GM21367 (cell line): Measurements from ENCODE around the gene NAT9.

ENCODE experiments used
- ATAC-seq: cut with Tn5 transposase; IDR thresholded peaks from one replicate; pipeline ENCODE4 v1.9.1; 2021; ENCODE audit not compliant: unreplicated experiment

The NAT9 gene, protein sequence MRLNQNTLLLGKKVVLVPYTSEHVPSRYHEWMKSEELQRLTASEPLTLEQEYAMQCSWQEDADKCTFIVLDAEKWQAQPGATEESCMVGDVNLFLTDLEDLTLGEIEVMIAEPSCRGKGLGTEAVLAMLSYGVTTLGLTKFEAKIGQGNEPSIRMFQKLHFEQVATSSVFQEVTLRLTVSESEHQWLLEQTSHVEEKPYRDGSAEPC

DNA sequence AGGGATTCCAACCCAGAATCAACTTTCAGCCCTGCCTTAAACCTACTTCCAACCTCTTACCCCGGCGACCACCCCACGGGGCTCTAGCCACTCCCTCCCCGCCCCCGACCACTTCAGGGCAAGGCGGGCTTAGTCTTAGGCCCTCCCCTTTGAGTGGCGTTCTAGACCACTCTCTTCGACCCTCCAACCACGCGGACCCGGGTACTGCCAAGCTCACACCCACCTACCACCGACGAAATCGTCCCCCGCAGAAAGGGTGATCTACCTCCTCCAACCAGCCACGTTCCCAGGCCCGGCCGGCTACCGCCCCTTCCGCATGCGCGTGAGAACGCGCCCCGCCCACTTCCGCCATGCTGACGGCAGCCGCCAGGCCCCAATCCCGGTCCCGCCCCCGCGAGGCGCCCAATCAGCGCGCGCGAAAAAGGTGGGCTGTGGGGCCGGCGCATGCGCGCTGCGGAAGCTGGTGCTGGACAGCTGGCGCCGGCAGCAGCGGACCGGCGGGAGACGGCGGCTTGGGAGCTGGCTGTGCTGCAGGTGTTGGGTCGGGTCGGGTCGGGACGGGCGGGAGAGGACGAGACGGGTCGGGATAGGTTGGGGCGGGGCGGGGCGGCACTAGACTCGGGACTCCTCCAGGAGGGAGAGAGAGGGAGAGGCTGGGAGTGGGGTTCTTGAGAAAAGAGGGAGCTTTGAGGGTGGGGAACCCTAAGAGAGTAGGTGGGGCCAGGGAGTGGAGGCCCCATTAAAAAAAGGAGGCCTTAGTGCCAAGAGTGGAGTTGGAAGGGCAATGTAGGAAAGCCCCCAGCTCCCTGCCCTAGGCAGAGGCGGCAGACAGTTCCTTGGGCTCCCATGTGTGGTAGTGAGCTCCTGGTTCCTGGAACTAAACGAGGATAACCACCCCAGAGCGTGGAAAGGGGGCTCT is at the start of gene NAT9:
Gene NAT9 (minus strand): TSS at position 302 of the 919 bp plus-strand sequence. CDS start 647 bp downstream, outside the sequence.
- peak; percentile 67 for ATAC-seq

DNA sequence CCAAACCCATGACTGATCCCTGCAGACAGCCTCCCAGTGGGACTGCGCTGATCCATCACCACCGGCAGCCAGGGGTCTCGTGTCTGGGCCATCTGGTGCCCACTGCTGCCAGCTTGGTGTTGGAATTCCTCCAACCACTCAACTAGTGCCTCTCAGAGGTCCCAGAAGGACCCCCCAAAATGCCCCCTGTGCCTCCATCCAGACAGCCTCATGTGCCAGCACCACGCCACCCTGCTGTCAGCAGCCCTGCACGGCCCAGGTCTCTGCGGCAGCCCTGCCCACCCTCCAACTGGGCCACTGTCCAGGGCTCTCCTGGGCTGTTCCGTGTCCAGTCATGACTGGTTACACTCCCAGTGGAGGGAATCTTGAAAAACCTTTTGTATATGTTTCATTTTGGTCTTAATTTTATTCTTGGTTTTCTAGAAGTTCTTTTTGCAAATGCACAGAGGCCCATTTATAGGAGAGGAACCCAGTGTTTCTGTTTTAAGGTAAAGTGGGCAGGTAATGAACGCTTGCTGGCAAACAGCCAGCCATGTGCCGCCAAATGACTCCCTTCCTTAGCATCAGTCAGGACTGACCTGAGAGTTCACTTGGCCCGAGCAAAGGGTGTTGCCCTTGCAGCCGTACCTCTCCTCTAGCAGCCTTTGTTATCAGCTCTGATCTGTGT is 48.9 kb upstream of the NAT9 start:
- ATAC-seq = no peak

DNA sequence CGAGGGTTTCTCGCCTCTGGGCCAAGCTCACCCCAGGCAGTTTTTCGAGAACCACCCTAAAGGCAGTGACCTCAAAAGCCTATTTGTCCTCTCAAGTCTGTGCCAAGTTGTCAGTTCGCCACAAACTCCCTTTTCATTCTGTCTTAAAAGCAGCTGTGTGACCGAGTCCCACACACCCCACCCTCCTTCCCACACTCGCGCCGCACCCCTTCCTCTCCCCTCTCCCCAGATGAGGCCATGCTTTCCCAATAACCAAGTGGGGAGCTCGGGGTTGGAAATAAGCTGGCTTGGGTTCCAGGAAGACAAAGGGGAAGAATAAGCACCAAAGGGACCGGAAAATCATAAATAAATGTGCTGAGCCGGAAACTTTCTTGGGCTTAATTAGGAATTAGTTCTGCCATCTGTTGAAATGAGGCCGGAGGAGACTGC is 46.8 kb upstream of the NAT9 start:
- no peak for ATAC-seq

DNA sequence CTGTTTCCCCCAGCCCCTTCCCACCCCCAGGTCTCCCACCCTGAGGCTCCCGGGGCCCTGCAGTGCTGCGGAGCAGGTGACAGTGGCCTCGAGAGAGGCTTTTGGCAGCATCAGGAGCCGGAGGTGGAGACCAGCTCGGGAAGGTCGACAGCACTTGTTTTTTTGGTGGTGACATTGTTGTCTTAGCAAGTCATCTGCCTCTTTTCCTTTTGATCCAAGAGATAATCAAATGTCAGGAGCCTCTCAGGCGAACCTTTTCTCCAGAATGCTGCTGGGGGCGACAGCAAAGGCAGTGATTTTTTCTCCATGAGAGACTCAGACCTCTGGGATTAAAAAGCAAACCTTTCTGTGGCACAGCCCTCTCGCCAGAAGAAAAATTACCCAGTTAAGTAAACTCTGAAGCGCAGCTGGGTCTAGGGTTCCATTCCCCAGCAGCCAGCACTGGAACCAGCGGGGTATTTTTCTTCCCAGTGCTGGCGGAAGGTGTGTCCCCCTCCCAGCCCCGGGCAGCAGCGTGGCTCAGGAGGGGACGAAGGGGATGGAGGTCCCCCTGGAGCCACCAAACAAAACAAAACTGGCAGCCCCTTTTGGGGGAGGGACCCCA is 46.3 kb upstream of the NAT9 start:
- no peak for ATAC-seq

DNA sequence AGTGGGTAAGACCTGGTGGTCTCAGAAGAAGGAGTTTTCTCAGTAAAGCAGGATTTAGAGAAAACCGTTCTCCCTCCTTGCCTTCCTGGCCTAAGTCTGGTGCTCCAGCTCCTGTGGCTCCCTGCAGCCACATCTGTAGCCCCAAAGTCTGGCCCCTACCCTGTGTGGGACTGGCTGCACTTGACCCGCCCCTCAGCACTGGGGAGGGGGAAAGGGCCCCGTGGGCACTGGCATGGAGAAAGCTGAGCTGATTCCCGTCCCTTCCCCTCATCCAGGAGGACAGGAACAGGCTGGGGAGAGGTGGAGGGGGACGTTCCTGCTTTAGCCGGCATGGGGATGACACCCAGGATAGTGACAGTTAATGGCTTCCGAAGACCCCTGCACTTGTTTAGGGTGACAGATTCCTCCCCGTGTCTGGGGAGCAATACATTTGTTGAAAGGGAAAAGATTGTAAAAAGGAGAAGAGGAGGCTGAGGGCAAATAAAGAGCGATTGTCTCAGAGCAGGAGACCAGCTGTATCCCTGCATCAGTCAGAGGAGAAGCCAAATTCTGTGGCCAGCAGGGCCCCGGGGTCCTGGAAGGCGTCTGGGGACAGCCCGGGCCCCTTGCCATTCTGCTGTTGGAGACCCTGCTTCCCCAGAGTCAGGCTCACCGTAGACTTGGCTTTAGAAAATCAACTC is 45.6 kb upstream of the NAT9 start:
- no peak for ATAC-seq

DNA sequence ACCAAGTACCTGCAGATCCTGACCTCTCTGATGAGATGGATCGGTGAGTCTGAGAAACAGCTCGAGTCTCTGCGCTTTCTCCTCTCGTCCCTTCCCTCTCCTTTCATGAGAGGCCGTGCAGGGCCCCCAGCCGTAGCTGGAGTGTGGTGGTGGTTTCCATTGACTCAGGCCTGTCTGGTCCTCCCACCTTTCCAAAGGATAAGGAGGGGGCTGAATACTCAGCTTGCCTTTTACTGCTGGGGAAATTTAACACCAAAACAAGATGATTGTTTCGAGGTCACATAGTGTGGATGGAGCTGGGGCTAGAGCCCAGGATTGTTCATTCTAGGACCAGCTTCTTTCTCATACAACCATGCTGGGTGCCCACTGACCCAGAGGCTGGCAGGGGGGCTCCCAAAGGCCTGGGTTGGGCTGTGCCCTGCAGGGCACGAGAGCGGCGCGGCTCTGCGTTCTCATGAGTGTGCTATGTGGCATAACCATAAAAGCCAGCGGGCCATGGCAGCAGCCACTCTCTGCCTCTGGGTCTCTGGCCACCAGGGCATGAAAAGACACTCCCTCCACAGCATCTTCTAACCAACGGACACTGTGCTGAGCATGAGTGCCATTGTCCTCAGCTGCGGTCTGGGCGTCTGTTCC is 43.8 kb upstream of the NAT9 start:
- no peak for ATAC-seq

DNA sequence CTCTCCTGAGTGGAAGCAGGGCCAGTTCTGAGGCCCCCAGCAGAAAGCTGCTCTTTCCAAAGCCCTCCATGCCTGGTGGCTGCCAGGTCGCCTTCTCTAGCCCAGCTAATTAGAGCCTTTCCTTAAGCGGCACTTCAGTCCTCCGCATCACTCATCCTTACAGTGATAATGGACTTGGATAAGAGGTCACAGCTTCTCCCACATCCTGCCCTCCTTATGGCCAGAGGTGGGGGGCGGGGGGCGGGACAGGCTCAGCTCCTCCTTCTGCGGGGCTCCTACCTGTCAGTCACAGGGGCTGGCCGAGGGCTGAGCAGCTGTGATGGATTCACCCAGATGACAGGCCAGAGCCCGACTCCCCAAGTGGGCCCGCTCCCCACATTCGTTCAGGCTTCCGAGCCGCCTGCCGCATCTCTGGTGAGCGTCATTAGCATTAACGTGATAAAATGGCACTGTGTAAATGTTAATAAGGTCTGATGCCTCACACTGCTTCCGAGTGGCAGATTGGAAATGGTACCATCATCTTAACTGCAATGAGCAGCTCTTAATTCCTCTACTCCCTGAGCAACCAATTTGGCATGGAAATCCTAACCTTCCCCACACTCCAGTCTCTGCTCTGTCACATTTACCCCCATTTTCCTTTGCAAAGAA is 42.3 kb upstream of the NAT9 start:
- no peak for ATAC-seq

DNA sequence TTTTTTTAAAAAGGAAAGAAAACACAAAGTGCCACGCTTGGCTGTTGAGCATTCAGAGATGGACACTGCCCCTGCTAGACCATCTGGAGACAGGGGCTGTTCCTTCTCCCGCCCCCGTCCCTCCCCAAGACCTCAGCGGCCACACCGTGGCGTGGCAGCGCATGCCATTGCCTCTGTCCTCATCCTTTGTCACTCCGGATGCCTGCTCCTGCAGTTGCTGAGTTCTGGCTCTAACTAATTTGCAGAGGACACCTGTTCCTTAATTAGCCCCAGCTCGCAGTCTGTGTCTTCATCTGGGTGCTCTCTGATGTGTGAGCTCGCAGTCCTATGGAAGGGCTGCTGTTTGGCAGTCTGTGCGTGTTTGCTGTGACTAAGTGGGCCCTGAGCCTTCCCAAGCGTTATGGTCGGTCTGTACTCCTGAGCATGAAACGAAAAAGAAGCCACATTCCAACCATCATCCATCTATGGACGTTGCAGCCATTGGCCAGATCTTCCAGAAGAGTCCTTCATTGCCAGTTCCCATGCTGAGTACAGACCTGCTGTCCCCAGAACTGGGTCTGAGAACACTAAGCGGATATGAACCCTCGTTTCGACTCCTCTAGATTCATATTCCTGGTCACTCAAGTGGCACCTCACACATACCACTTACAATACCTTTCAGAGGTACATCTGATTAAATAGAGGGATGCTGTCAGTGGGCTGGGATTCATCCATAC is 40.9 kb upstream of the NAT9 start:
- ATAC-seq = no peak

DNA sequence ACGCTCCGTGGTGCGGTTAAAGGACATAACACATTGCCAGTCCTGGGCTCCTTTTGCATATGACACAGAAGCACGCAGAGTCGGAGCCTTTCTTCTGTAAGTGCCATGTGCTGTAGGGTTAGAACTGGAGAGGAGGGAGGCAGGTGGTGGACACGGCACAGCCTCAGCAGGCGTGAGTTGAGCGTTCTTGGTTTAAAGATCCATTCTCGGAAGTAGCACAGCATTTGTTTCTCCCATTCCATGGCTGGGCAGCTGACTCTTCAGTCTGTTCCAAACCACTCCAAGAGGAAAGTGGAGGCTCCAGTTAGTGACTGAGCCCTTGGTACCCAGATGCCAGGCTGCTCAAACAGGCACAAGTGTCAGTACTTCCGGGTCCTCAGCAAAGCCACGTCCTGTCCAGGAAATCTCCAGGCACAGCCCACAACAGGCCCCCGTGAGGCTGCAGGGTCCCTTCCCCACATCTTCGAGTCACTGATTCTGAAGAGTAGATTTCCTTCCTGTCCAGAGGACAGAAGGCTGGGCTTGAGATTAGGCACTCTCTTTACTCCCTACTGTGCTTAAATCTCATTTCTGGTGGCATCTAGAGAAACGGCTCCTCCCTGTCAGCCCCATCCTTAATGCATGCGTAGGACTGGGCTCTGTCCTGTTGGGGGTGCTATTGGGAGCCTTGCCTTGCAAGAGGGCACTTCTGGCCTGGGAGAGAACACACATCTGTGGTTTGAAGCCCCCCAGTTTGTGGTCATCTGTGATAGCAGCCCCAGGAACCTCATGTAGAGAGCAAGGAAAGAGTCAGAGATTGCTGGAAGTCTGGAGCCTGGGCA is 39.6 kb upstream of the NAT9 start:
- no peak for ATAC-seq

DNA sequence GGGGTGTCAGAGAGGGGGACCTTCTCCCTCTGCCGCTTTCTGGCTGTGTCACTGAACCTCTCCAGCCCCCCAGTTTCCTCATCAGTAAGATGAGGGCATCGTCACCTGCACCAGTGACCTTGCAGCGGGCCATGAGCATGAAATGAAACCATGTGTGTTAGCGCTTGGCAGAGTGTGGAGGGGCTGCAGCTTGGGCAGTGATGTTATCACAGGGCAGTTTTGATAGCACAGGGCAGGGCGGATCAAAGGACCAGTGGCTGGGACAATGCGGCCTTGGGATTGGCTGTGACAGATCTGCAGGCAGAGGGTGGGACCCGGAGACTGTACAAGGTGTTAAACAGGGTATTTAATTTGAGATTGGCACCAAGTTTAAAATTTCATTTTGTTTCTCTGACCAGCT is 38.9 kb upstream of the NAT9 start:
- no peak for ATAC-seq

DNA sequence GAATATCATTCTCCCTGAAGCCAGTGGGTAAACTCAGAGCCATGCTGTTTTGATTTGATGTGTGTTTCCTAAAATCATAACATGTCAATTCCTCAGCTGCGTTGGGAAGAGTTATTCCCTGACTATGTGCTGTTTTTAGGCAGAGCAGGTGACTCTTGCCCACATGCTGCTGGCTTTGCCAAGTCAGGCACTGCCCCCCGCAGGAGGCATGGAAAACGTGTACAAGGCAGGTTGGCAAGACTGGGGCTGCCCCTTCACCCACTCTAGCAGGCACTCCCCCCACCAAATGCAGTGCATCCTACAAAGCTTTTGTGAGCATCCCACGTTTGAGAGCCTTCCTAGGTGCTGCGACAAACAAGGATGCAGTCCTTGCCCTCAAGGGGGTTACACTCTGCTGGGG is 38.3 kb upstream of the NAT9 start:
- ATAC-seq = no peak

DNA sequence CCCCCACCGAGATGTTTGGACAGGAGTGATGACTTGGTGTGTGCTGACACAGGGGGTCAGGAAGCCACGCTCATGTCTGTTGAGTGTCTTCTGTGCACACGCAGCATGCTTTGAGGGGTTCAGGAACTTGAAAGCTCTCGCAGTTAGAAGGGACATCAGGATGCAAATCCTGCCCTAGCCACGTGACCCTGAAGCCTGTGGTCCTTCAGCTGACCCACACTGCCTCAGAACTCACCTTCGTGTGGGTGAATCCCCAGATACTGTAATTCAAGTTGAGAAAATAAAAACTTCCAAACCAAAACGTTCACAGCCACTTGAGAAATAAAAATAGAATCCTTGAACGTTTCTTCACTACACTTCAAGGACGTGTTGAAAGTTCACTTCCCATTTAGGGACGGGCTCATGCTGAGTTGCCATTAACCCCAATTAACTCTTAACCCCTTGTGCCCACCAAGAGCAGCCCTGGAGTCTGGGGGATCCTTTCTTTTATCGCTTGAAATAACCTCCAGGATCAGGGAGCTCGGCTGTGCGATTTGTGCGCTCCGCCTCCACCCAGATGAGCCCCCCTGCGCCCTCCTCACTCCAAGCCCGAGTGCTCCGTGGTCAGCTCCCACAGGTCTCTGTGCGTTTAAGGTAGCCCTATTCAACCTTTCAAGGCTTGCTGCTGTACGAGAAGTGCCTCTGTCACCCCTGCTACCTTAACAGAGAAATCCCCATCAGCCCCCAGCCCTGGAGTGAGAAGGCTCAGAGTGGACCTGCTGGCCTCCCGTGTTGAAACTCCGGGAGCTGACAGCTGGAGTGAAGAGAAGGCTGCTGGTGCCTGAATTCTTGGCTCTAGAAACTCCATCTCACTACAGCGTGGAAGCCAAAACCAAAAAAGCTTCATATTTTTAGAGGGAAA is 36.2 kb upstream of the NAT9 start:
- ATAC-seq = no peak

DNA sequence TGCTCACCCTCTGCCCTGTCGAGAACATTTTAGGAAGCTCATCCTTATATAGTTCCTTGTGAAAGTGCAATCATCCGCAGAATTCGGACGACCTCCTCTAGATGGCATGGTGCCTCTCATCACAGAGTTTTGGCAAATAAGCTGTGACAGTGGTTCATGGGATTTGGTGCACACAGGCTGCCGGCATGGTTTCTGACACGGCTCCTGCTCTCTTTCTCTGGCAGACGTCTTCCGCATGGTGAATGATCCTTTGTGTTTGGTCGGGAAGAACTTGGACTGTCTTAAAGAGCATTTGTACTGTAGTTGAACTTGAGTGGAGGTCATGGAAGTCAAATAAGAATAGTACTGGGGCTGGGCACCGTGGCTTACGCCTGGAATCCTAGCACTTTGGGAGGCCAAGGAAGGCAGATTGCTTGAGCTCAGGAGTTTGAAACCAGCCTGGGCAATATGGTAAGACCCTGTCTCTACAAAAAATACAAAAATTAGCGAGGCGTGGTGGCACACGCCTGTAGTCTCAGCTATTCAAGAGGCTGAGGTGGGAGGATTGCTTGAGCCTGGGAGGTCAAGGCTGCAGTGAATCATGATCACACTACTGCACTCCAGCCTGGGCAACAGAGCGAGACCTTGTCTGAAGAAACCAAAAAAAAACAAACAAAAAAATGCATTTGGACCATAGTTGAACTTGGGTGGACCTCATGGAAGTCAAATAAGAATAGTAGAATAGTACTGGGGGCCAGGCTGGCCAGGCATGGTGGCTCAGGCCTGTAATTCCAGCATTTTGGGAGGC is 34.7 kb upstream of the NAT9 start:
- no peak for ATAC-seq

DNA sequence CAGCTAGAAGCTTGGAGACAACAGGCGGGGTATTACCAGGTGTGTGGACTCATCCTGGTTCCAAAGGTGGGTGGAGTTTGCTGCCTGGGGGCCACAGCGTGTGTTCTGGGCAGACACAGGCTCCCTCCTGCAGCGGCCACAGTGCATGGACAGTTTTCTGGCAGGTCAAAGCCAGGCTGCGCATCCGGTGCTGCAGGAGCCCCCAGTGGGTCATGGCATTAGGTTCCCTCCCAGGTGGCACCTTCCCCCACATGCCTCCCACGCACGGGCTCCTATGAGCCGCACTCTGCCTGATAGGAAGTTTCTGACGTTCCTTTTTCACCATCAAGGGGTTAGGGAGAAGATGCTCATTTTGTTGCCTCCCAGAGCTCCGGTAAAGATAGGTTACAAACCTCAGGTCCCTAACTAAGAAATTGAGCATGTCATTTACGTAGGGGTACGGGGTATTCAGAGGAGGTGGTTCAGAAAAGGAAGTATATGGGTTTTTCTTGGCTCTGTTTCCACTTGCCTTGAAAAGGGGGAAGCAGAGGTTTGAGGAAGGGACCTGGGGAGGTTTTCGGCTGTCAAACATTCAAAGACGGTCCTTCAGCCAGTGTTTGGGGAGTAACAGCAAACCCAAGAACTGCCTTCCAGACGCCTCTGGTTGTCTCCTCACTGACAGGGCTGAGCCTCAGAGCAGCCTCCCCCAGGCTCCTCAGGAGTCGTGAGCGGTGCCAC is 32.7 kb upstream of the NAT9 start:
- ATAC-seq = no peak

DNA sequence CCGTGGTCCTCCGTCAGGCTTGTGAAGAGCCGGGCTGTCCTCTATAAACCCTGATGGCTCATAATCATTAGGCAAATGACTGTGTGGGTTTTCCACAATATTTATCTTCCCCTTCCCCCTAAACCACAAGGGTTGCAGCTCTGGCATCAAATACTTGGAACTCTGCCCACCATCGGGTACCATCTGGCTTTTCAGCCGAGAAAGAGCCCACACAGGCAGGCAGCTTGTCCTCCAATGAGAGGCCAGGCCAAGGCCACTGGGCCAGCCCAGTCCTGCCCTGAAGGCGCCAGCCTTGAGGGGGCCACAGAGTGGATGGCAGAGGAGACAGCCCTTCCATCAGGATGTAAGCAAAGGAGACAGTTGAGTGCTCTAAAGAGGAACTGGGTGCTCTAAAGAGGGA is 31.8 kb upstream of the NAT9 start:
- ATAC-seq = no peak

DNA sequence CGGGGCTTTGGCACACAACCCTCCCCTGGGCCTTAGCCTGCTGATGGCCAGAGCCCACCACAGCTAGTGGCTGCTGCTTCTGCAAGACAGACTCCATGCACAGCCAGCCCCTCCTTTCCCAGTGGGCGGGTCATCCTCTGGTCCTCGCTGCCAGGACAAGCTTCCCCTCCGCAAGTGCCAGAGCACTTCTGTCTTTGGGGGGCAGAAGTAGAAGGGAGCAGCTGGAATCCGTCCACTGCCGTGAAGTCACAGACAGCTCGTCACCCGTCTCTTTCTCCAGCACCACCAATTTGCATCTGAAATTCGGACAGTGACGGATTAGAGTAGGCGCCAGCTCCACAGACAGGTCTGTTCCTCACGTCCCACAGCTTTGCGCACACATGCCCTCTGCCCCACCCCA is 31.3 kb upstream of the NAT9 start:
- no peak for ATAC-seq
